ENCODE results near the gene RCE1.
"Not testable (repeated sequence)": the region's sequence is repeated elsewhere in the genome, so short reads cannot be mapped to it uniquely, and the experiment has no call there.

The RCE1 gene

DNA sequence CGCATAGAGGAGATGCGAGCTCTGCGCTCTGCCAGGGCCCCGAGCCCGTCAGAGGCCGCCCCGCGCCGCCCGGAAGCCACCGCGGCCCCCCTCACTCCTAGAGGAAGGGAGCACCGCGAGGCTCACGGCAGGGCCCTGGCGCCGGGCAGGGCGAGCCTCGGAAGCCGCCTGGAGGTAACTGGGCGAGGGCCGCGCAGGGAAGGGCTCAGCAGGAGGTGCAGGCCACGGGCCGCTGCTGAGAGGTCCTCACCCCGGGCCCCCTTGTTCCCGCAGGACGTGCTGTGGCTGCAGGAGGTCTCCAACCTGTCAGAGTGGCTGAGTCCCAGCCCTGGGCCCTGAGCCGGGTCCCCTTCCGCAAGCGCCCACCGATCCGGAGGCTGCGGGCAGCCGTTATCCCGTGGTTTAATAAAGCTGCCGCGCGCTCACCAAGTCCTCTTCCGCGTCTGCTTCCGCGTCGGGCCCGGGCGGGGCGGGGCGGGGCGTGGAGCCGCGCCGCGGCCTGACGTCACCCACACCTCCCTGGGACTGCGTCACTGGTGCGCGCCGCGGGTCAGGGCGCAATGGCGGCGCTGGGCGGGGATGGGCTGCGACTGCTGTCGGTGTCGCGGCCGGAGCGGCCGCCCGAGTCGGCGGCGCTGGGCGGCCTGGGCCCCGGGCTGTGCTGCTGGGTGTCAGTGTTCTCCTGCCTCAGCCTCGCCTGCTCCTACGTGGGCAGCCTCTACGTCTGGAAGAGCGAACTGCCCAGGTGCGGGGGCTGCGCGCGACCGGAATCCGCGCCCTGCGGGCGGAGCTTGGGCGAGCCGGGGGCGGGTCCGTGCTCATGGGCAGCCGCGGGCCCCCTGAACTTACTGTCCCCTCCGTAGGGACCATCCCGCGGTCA lies at the start of gene RCE1:
Gene RCE1 (plus strand): TSS at position 546 of the 880 bp plus-strand sequence. CDS start 15 bp downstream, at position 561.
- peak; percentile 87 for DNase-seq (ENCODE audit: low spot score)

GRCh38 chr11:66799815-66800214 lies 43.4 kb upstream of the RCE1 start:
- DNase-seq (ENCODE audit: low spot score): not testable (repeated sequence)

DNA sequence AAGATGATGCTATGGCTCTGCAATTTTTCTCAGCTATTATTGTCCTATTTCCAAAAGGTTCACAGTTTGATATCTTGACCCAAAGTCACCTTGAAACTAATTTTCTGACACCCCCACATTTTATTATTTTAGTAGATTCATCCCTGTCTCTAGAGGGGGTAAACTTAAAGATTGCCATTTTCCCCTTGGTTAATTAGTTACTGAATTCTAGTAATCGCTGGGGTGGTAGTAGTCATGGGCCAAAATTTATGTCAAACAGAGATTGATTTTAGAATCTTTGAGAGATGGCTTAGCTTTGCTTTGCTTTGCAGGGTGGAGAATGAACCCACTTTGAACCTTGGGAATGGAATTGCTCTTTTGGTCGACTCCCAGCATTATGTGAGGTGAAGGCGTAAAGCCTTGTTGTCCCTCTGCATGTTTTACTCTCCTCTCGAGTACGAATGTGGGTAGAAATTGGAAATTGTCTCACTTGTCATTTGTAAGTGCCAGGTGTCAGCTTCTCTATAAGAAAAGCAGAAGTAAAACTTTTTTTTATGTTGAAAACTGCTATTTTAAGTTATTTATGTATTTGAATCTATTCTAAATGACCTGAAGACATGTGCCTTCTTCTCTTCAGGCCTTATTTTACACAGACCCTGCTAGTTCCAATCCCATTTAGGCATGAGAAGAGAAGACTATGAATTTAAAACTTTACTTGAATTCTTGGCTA lies 42.4 kb upstream of the RCE1 start:
- DNase-seq (ENCODE audit: low spot score): no peak

GRCh38 chr11:66809592-66809991 lies 33.6 kb upstream of the RCE1 start:
- DNase-seq (ENCODE audit: low spot score): no peak

- no peak for DNase-seq (ENCODE audit: low spot score)
Measured at GRCh38 chr11:66810576-66811185, 32.6 kb upstream of the RCE1 start.

- DNase-seq (ENCODE audit: low spot score): no peak
Measured at GRCh38 chr11:66814678-66815077, 28.6 kb upstream of the RCE1 start.

- no peak for DNase-seq (ENCODE audit: low spot score)
Measured at GRCh38 chr11:66815646-66816045, 27.6 kb upstream of the RCE1 start.

DNA sequence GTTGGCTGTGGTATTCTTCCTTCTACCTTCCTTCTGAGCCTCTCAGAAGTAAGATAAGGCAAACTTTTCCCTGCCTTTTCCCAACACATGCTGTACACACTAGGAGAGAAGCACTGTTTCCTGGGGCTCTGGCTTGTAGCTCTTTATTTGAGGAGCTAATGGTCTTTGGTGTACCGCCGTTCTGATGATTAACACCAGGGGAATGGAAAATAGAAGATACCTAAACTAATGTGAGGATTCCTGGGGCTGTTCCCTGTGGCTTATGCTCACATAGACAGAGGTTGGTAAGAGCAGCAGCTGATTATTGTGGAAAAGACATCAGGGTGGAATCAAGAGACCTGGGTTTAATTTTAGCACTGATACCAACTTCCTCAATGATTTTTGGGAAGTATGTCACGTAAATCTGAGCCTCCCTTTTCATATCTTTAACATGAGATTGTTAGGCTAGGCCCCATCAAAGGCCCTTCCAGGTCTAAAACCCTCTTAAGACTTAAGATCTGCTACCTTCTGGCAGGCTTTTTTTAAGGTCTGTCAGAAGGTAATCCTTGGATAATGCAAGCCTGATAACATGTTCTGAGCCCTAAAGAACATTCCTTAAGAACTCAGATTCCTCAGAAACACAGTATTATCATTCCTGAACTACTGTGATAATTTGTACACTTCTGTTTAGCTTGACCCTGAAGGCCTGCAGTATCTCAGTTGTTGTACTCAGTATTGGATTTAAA lies 24.8 kb upstream of the RCE1 start:
- DNase-seq (ENCODE audit: low spot score): no peak

DNA sequence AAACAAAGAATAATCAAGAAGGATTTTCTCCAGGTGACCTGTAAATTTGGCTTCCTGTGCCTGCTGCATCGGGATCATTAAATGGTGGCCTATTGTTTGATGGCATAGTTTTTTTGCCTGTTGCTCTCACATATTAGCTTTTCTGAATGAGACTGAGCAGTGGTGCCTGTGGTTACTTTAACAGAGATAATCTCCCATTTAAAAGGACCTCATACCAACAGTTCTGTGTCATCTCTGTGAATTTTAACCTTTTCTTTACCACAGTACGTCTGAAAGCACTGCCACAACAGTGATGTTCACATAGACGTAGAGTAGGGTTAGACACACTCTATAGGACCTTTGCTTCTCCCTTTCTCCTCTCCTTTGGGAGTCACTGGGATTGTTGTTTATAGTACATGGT lies 22.9 kb upstream of the RCE1 start:
- DNase-seq (ENCODE audit: low spot score): no peak

DNA sequence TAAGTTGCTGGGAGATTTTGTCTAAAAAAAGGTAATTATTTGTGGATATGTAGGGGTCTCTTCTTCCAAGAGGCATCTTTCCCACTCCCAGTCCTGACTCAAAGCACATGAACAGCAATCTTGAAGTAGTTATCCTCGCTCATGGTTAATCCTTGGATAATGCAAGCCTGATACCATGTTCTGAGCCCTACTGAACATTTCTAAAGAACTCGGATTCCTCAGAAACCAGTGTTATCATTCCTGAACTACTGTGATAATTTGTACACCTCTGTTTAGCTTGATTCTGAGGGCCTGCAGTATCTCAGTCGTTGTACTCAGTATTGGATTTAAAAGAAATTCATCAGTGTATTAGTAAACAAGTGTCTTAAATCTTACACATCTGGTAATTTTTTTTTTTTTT lies 22.3 kb upstream of the RCE1 start:
- DNase-seq (ENCODE audit: low spot score): no peak

- DNase-seq (ENCODE audit: low spot score): no peak
Measured at GRCh38 chr11:66823700-66824099, 19.5 kb upstream of the RCE1 start.

DNA sequence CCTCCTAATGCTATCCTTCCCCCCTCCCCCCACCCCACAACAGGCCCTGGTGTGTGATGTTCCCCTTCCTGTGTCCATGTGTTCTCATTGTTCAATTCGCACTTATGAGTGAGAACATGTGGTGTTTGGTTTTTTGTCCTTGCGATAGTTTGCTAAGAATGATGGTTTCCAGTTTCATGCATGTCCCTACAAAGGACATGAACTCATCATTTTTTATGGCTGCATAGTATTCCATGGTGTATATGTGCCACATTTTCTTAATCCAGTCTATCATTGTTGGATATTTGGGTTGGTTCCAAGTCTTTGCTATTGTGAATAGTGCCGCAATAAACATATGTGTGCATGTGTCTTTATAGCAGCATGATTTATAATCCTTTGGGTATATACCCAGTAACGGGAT lies 18.7 kb upstream of the RCE1 start:
- not testable (repeated sequence) for DNase-seq (ENCODE audit: low spot score)

GRCh38 chr11:66834539-66834845 lies 8.7 kb upstream of the RCE1 start:
- no peak for DNase-seq (ENCODE audit: low spot score)

DNA sequence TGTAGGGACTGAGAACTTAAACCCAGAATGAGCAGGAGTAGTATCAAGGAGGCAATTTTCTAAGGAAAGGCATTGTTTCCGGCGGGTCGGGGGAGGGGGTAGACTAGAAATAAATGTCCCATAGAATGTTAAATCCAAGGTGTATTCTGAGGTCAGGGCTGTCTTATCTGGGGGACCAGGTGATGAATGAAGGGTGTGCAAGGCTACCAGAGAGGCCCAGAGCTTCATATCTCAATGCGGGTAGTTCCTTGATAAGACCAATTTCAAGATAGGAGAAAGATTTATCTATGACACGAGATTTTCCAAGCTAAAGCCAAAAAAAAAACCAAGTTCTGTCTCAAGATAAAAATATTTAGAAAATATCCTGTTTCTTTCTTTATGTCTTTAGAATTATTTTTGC lies 8.3 kb upstream of the RCE1 start:
- no peak for DNase-seq (ENCODE audit: low spot score)

- DNase-seq (ENCODE audit: low spot score): no peak
Measured at GRCh38 chr11:66835768-66836405, 7.4 kb upstream of the RCE1 start.

DNA sequence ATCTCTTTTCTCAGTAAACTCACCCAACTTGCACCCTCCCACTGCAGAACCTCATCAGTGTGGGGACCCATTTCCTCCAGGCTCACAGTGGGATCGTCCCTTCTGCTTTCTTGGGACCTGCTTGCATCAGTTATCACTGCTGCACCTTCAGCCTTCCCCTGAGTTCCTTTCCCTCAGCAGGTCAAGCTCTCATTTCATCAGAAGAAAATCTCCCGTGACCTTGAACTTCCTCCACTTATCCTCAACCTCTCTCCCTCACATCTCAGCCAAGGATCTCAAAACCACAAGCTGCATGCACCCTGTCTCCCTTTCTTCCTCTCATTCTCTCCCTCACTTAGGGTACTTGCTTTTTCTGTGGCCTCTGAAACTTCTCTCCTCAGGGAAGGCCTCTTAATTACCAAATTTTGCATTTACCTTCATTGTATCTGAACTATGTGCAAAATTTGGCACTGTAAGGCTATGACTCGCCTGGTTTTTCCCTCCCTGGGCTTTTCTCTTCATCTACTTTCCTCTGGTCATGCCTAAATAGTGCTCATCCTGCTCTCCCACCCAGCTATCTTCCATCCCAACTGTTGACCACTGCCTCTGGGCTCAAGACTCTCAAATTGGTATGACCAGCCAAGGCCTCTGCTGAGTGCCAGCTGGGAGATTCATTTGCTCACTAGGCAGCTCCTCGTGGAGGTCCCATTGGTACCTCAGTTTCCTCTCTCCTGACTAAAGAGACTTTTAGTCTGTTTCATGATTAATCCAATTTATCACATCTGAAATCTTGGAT lies 2.7 kb upstream of the RCE1 start:
- no peak for DNase-seq (ENCODE audit: low spot score)

- DNase-seq (ENCODE audit: low spot score): no peak
Measured at GRCh38 chr11:66841861-66842260, 1.4 kb upstream of the RCE1 start.

DNA sequence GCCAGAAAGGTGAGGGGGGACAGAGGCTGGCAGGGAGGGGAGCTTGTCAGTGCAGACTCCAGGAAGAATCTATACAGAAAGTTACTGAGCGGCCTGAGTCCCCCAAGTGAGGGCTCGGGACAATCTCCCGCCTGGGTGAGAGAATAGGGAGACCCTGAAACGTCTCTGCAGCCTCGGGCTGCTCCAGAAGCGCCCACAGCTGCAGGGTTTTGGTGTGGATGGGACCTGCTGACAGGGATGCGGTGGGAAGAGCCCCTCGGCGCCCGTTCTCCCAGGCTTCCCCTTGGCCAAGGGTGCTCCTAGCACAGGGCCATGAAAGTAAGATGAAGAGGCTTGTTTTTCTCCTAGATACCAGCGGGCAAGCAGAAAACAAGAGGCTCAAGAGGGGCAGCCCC lies 743 bp upstream of the RCE1 start:
- no peak for DNase-seq (ENCODE audit: low spot score)

DNA sequence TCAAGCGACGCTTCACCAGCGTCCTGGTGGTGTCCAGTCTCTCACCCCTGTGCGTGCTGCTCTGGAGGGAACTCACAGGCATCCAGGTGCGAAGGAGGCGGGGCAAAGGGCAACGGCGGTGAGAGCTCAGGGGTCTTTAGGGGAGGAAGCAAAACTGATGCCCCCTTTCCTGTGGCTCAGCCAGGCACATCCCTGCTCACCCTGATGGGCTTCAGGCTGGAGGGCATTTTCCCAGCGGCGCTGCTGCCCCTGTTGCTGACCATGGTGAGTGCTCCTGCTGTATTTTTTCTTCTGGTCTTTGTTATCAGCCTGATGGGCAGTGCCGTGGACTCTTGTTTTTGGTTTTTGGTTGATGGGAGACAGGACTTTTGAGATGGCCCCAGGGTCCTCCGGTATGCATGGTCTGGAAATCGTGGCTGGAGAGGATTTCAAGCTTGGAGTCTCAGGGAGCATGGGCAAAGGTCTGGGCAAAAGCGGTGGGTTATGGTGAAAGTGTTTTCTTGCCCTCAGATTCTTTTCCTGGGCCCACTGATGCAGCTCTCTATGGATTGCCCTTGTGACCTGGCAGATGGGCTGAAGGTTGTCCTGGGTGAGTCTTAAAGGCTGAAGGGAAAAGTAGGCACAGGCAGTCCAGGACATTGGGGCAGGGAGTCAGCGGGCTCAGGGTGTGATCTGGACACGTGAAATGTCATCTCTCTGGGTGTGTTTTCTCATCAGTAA lies 695 bp downstream of the RCE1 start:
- DNase-seq (ENCODE audit: low spot score): no peak

DNA sequence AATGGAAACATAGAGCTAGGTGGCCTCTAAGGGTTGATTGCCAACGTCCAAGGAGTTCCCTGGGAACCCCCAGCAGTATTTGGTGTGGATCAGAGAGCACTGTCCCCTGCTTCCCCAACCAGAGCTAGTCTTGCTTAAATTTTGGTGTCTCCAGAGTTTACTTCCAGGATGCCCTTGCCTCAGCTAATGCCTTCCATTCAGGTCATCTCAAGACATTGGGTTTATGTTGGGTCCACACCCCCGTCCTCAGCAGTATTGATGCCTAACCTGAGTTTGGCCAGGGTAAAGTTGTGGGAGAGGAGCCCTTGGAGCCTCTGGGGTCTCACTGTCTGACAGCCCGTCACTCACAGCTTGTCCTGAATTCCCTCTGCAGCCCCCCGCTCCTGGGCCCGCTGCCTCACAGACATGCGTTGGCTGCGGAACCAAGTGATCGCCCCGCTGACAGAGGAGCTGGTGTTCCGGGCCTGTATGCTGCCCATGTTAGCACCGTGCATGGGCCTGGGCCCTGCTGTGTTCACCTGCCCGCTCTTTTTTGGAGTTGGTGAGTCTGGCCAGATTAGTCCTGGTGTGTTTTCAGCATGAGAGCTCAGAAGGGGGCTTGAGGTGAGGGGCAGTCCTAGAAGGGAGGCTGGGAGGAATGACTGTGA lies 1.4 kb downstream of the RCE1 start:
- no peak for DNase-seq (ENCODE audit: low spot score)
